Panc1 (cell line): Measurements from ENCODE around the gene TTC23. TPM values are rescaled to one million over a fixed set of nuclear protein-coding genes. Genes with fewer than 3 reads are reported as not detected.

Source experiments
- ATAC-seq: fragments of 200-7000 bp; cut with Tn5 transposase; 2 replicates; pipeline ENCODE4 v1.9.1; 2020; ENCODE audit warnings: mild to moderate bottlenecking, moderate library complexity
- BruUV-seq: library from RNA; stranded (reverse); fragments of 400-500 nt; replicated peaks from 2 replicates; lab custom pipeline; 2021; lab: Mats Ljungman, UMichigan
- CTCF ChIA-PET: fragments of 300-600 bp; sonication (Branson Sonifier 250); formaldehyde crosslinking; loops from one replicate; lab custom pipeline; 2022; ENCODE audit warnings: antibody characterized with exemption; lab: Charles Lee
- POLR2A ChIA-PET: fragments of 300-600 bp; sonication (Branson Sonifier 250); formaldehyde crosslinking; loops from one replicate; lab custom pipeline; 2022; ENCODE audit warnings: antibody characterized with exemption; lab: Charles Lee
- DNase-seq: peaks from one replicate; pipeline ENCODE4 v3.0.0-alpha.2; 2010; ENCODE audit warnings: low read depth, low spot score
- H3K27ac ChIP-seq: 2 replicates; pipeline ENCODE4 v1.5.1; 2011; ENCODE audit warnings: mild to moderate bottlenecking, low read length, inconsistent platforms
- H3K27me3 ChIP-seq: fragments of 200-500 bp; sonication (Bioruptor generic); 2 replicates; pipeline ENCODE4 v1.6.0; 2014; ENCODE audit warnings: low read length, inconsistent platforms; ENCODE audit not compliant: control insufficient read depth, insufficient read depth
- H3K36me3 ChIP-seq: fragments of 200-500 bp; sonication (Bioruptor generic); 2 replicates; pipeline ENCODE4 v1.5.1; 2014; ENCODE audit warnings: inconsistent platforms, mild to moderate bottlenecking, low read length, moderate library complexity; ENCODE audit not compliant: control insufficient read depth, insufficient read depth
- H3K4me1 ChIP-seq: 2 replicates; pipeline ENCODE4 v1.5.1; 2011; ENCODE audit warnings: inconsistent platforms, mild to moderate bottlenecking, low read length, moderate library complexity; ENCODE audit not compliant: control insufficient read depth, insufficient read depth
- H3K4me3 ChIP-seq, 2 experiments: 2 replicates each; pipeline ENCODE4 v1.5.1; 2011 to 2012; ENCODE audit warnings: low read depth in 2 of 2, low read length in 2 of 2, mild to moderate bottlenecking in 2 of 2, inconsistent platforms in 1 of 2, moderate library complexity in 1 of 2
- H3K9me3 ChIP-seq: fragments of 200-500 bp; sonication (Bioruptor generic); 2 replicates; pipeline ENCODE4 v1.5.1; 2014; ENCODE audit warnings: low read depth, mild to moderate bottlenecking, inconsistent platforms, low read length, moderate library complexity; ENCODE audit not compliant: control insufficient read depth, insufficient read depth
- CTCF ChIP-seq: fragments of 450-650 bp; IDR thresholded peaks from 2 replicates; pipeline ENCODE4 v1.5.1; 2017; ENCODE audit warnings: mild to moderate bottlenecking
- POLR2AphosphoS5 ChIP-seq: IDR thresholded peaks from 2 replicates; pipeline ENCODE4 v1.6.1; 2012; ENCODE audit warnings: mild to moderate bottlenecking, low read depth, low read length, moderate library complexity
- REST ChIP-seq, 2 experiments: IDR thresholded peaks; 2 replicates each; pipeline ENCODE4 v1.6.1; 2011 to 2012; ENCODE audit warnings: low read depth in 2 of 2, control low read depth in 1 of 2, low read length in 1 of 2, mild to moderate bottlenecking in 1 of 2, moderate library complexity in 1 of 2; ENCODE audit not compliant: insufficient read depth in 1 of 2
- SIN3A ChIP-seq: IDR thresholded peaks from 2 replicates; pipeline ENCODE4 v1.6.1; 2012; ENCODE audit warnings: low read depth, mild to moderate bottlenecking, low read length, moderate library complexity, borderline replicate concordance; ENCODE audit not compliant: insufficient read depth
- TCF7L2 ChIP-seq: IDR thresholded peaks from 2 replicates; pipeline ENCODE4 v1.6.1; 2011; ENCODE audit warnings: mild to moderate bottlenecking, low read depth, low read length, inconsistent platforms
- in situ Hi-C: cut with HindIII; loops from 2 replicates; pipeline ENCODE4 v1.10.0; 2016; ENCODE audit warnings: low sequenced_read_pairs, low pct_unique_long_range_greater_than_20kb
- intact Hi-C: fragments of 100-400 bp; cut with micrococcal nuclease; formaldehyde crosslinking; loops from one replicate; pipeline ENCODE4 v1.10.0; 2022; ENCODE audit not compliant: unreplicated experiment
- total RNA-seq: library from RNA; stranded (reverse); gene quantifications from one replicate; pipeline ENCODE4 v1.2.1, GENCODE V29; 2021; ENCODE audit not compliant: unreplicated experiment

The TTC23 gene
- total RNA-seq, 1 experiment from 2014 or later, result 21.7 TPM

GRCh38 chr15:99151156-99151555 is 98.2 kb downstream of the TTC23 start:
- ChIA-PET CTCF (no interaction called here), POLR2A (no interaction called here)
- TF ChIP-seq SIN3A (no peak), CTCF (no peak)
- H3K4me1 ChIP-seq, result no peaks in the 10 kb centered on the region
- H3K27ac ChIP-seq, result no peak overlapping the region
- no peaks in the 10 kb centered on the region for H3K9me3 ChIP-seq
- no peaks in the 10 kb centered on the region; the same call in 1 of the 2 replicates for H3K36me3 ChIP-seq
- no peak overlapping the region for H3K4me3 ChIP-seq
- in situ Hi-C loops (no loop called here), intact Hi-C loops (no loop called here)
- DNase-seq, result no peak
- no peak for ATAC-seq
- no peaks in the 10 kb centered on the region for H3K27me3 ChIP-seq
- no TSS peak for BruUV-seq

- Histone ChIP-seq H3K4me1 (no peaks in the 10 kb centered on the region), H3K4me3 (no peak overlapping the region), H3K27ac (no peak overlapping the region), H3K9me3 (no peaks in the 10 kb centered on the region), H3K27me3 (no peaks in the 10 kb centered on the region), H3K36me3 (no peaks in the 10 kb centered on the region)
- ChIA-PET POLR2A (no interaction called here), CTCF (no interaction called here)
- BruUV-seq, result no TSS peak
- in situ Hi-C loops, result no loop called here
- no peak for TF ChIP-seq TCF7L2
- TF ChIP-seq POLR2AphosphoS5, result no peak
- no peak for TF ChIP-seq SIN3A
- TF ChIP-seq CTCF, result no peak
- no peak for TF ChIP-seq REST (IDR thresholded peaks at IDR 0.05; ENCODE audit: insufficient read depth in 1 of 2, low read depth in 2 of 2, low read length in 1 of 2)
- no peak for ATAC-seq
- no peak for DNase-seq
- intact Hi-C loops, result no loop called here
Measured at GRCh38 chr15:99149366-99149765, 100.0 kb downstream of the TTC23 start.
